K562 (cell line): ENCODE data around the gene GPX6. TPM values are rescaled to one million over a fixed set of nuclear protein-coding genes. Genes with fewer than 3 reads are reported as not detected.

Experiments
- polyA plus RNA-seq, 8 experiments: library from polyadenylated mRNA; depleted of rRNA in 4 of 8; stranded (reverse) in 5 of 8; unstranded in 3 of 8; fragments of >200 nt; fragmentation: Nextera tagmentation in 2 of 8; fragmentation: Illumina TruSeq in 1 of 8; extraction: Ambion mirVana in 2 of 8; extraction: Trizol in 1 of 8; gene quantifications; 2 replicates each; pipeline versions ENCODE4 v1.2.1 to v1.2.3, GENCODE V29; 2011 to 2014; ENCODE audit warnings: inconsistent platforms in 1 of 8, missing spikeins in 1 of 8
- total RNA-seq, 7 experiments: library from RNA; depleted of rRNA in 6 of 7; stranded (reverse); fragments of >200 nt in 6 of 7; fragmentation: Illumina TruSeq in 2 of 7; extraction: Trizol in 2 of 7; gene quantifications; 2 replicates each; pipeline versions ENCODE4 v1.2.1 to v1.2.3, GENCODE V29; 2011 to 2021; ENCODE audit warnings: low replicate concordance in 1 of 7
- TF ChIP-seq, protein P1 (sequence below), 2 experiments: fragments of 450-650 bp in 1 of 2; sonication (generic) in 1 of 2; formaldehyde crosslinking in 1 of 2; IDR thresholded peaks; 2 replicates each; pipeline versions ENCODE4 v1.7.1 to v1.9.0; 2016 to 2022; ENCODE audit warnings: inconsistent platforms in 1 of 2, mild to moderate bottlenecking in 1 of 2, missing genetic modification reagents in 1 of 2
- TF ChIP-seq, protein P2 (sequence below): fragments of 250-450 bp; sonication (Bioruptor Pico); IDR thresholded peaks from 2 replicates; pipeline ENCODE4 v1.4.0; 2020
- TF ChIP-seq, protein P3 (sequence below): sonication (generic); formaldehyde crosslinking; IDR thresholded peaks from 2 replicates; pipeline ENCODE4 v1.8.0; 2022; ENCODE audit warnings: mild to moderate bottlenecking, missing genetic modification reagents, borderline replicate concordance

GPX6 gene
- total and polyA plus RNA-seq, 9 of the 15 experiments (the other 6 are each of a cell fraction or from before 2014, with no cell fraction given): not detected

DNA sequence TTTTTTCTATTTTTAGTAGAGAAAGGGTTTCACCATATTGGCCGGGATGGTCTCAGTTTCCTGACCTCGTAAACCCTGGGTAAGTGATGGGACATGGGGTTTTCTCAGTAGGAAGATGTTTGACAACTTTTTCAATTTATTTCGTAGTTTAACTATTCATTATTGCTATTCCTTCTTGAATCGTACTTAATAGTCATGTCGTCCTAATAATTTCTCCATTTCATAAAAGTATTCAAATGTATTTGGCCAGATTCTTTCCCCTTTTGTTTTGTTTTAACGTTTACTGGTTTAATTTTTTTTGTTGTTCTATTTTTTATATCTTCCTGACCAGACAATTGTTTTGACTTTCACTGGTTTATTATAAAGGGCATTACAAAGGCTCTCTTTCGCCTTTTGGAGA is 26.4 kb upstream of the GPX6 start (continued):
- TF ChIP-seq, protein P1, sequence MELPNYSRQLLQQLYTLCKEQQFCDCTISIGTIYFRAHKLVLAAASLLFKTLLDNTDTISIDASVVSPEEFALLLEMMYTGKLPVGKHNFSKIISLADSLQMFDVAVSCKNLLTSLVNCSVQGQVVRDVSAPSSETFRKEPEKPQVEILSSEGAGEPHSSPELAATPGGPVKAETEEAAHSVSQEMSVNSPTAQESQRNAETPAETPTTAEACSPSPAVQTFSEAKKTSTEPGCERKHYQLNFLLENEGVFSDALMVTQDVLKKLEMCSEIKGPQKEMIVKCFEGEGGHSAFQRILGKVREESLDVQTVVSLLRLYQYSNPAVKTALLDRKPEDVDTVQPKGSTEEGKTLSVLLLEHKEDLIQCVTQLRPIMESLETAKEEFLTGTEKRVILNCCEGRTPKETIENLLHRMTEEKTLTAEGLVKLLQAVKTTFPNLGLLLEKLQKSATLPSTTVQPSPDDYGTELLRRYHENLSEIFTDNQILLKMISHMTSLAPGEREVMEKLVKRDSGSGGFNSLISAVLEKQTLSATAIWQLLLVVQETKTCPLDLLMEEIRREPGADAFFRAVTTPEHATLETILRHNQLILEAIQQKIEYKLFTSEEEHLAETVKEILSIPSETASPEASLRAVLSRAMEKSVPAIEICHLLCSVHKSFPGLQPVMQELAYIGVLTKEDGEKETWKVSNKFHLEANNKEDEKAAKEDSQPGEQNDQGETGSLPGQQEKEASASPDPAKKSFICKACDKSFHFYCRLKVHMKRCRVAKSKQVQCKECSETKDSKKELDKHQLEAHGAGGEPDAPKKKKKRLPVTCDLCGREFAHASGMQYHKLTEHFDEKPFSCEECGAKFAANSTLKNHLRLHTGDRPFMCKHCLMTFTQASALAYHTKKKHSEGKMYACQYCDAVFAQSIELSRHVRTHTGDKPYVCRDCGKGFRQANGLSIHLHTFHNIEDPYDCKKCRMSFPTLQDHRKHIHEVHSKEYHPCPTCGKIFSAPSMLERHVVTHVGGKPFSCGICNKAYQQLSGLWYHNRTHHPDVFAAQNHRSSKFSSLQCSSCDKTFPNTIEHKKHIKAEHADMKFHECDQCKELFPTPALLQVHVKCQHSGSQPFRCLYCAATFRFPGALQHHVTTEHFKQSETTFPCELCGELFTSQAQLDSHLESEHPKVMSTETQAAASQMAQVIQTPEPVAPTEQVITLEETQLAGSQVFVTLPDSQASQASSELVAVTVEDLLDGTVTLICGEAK (IDR thresholded peaks at IDR 0.05): peak; percentile 48; the same call in 1 of the 2 replicates
- TF ChIP-seq, protein P1 (CRISPR knock-in tag; IDR thresholded peaks at IDR 0.05): no peak
- TF ChIP-seq, protein P2, sequence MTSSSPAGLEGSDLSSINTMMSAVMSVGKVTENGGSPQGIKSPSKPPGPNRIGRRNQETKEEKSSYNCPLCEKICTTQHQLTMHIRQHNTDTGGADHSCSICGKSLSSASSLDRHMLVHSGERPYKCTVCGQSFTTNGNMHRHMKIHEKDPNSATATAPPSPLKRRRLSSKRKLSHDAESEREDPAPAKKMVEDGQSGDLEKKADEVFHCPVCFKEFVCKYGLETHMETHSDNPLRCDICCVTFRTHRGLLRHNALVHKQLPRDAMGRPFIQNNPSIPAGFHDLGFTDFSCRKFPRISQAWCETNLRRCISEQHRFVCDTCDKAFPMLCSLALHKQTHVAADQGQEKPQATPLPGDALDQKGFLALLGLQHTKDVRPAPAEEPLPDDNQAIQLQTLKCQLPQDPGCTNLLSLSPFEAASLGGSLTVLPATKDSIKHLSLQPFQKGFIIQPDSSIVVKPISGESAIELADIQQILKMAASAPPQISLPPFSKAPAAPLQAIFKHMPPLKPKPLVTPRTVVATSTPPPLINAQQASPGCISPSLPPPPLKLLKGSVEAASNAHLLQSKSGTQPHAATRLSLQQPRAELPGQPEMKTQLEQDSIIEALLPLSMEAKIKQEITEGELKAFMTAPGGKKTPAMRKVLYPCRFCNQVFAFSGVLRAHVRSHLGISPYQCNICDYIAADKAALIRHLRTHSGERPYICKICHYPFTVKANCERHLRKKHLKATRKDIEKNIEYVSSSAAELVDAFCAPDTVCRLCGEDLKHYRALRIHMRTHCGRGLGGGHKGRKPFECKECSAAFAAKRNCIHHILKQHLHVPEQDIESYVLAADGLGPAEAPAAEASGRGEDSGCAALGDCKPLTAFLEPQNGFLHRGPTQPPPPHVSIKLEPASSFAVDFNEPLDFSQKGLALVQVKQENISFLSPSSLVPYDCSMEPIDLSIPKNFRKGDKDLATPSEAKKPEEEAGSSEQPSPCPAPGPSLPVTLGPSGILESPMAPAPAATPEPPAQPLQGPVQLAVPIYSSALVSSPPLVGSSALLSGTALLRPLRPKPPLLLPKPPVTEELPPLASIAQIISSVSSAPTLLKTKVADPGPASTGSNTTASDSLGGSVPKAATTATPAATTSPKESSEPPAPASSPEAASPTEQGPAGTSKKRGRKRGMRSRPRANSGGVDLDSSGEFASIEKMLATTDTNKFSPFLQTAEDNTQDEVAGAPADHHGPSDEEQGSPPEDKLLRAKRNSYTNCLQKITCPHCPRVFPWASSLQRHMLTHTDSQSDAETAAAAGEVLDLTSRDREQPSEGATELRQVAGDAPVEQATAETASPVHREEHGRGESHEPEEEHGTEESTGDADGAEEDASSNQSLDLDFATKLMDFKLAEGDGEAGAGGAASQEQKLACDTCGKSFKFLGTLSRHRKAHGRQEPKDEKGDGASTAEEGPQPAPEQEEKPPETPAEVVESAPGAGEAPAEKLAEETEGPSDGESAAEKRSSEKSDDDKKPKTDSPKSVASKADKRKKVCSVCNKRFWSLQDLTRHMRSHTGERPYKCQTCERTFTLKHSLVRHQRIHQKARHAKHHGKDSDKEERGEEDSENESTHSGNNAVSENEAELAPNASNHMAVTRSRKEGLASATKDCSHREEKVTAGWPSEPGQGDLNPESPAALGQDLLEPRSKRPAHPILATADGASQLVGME (CRISPR knock-in tag): no peak
- TF ChIP-seq, protein P3, sequence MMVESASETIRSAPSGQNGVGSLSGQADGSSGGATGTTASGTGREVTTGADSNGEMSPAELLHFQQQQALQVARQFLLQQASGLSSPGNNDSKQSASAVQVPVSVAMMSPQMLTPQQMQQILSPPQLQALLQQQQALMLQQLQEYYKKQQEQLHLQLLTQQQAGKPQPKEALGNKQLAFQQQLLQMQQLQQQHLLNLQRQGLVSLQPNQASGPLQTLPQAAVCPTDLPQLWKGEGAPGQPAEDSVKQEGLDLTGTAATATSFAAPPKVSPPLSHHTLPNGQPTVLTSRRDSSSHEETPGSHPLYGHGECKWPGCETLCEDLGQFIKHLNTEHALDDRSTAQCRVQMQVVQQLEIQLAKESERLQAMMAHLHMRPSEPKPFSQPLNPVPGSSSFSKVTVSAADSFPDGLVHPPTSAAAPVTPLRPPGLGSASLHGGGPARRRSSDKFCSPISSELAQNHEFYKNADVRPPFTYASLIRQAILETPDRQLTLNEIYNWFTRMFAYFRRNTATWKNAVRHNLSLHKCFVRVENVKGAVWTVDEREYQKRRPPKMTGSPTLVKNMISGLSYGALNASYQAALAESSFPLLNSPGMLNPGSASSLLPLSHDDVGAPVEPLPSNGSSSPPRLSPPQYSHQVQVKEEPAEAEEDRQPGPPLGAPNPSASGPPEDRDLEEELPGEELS: no peak
